HG03460 (cell line): ENCODE data around the gene LCNL1.

ENCODE experiments used
- ATAC-seq: cut with Tn5 transposase; IDR thresholded peaks from one replicate; pipeline ENCODE4 v1.9.1; 2021; ENCODE audit not compliant: unreplicated experiment

The LCNL1 gene

GRCh38 chr9:136958473-136958872, 24.3 kb upstream of the LCNL1 start:
- ATAC-seq = no peak

- no peak for ATAC-seq
Observed at GRCh38 chr9:136958898-136959850, 23.6 kb upstream of the LCNL1 start.

GRCh38 chr9:136960212-136960937, 22.4 kb upstream of the LCNL1 start:
- ATAC-seq = no peak

DNA sequence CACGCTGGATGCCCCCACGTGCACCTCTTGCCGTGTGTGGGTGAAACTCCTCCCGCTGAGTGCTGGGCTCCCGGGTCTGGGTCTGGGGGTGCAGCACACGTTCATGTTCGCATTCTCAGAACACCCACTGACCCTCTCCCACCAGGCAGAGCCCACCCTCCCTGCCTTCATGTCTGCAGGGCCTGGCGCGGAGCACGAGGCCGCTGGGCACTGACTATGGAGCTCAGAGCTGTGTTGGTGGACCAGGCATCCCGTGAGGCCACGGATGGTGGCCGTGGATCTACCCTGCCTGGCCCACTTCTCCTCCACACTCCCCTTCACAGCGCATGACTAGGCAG, 21.9 kb upstream of the LCNL1 start:
- ATAC-seq = no peak

- no peak for ATAC-seq
Observed at GRCh38 chr9:136961279-136962065, 21.3 kb upstream of the LCNL1 start.

GRCh38 chr9:136962163-136962562, 20.6 kb upstream of the LCNL1 start:
- no peak for ATAC-seq

DNA sequence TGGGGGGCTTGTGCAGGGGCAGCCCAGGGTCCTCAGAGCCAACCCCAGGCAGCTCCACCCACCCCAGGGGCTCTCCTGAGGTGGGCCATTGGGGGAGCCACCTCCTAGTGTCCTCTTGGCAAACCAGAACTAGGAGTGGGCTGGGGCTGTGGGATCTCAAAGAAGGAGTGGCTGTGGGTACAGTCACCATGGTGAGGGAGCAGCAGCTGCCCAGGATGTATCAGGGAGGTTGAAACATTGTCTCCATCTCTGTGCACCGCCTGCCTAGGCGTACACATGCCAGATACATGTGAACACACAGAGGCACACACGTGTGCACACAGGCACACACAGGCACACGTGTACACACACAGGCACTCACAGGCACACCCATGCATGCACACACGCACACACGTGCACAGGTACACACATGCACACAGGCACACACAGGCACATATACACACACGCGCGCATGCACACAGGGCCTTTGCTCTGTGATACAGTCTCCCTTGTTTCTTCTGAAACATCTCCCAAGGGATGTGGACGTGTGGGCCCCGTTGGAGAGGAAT, 20.0 kb upstream of the LCNL1 start:
- no peak for ATAC-seq

DNA sequence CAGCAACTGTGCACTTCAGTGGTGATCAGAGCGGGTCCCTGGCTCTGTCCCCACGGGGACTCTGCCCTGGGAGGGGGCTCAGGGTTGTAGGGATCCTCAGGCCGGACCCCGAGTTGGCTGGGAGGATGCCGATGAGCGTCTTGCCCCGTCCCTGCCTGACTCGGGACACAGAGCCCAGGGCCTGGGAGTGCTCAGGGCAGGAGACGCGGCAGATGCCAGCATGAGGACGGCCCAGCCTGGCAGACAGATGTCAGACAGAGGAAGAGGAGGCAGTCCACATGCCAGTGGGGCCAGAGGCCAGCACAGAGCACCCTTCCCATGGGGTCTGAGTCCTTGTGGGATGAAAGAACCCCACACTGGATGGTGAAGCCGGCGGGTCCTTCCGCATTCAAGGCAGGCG, 19.5 kb upstream of the LCNL1 start:
- no peak for ATAC-seq

DNA sequence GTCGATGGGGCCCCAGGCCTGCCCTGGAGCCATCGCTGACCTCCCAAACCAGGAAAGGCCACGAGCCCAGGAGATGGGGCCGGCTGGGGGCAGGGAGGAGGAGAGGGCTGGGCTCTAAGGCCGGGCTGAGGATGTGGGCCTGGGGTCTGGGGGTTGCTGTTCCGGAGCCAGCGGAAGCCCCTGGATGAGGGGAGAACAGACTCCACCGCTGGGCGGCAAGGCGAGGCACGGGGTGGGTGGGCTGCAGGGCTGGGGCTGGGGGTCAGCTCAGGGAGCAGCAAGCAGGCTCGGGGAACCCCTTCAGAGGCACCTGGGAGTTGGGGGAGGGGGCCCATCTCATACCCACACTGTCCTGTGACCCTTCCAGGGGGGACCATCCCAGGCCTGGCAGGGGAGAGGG, 19.0 kb upstream of the LCNL1 start:
- ATAC-seq = no peak

GRCh38 chr9:136964171-136964689, 18.6 kb upstream of the LCNL1 start:
- ATAC-seq = no peak

DNA sequence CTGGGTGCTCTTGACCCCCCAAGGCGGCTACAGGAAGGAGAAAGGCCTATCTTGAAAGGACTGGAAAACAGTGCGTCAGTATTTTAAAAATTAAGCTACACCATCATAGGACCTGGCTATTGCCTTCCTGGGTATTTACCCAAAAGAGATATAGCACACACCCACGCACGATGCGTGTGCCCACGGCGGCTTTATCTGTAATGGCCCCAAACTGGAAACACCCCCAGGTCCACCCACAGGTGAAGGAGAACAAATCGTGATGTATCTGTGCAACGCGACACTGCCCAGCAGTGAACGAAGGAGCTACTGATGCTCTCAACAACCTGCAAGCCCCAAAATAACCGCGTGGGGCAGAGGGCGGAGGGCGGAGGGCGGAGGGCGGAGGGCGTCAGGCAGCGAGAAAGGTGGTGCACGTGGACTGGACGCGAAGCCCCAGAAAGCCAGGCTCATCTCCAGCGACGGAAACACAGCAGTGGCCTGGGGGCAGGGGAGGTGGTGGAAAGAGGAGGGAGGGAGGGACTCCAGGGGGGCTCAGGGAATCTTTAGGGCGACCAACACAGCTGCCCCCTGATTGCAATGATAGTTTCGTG, 17.9 kb upstream of the LCNL1 start:
- ATAC-seq = no peak

- no peak for ATAC-seq
Observed at GRCh38 chr9:136965771-136966484, 16.9 kb upstream of the LCNL1 start.

- no peak for ATAC-seq
Observed at GRCh38 chr9:136968333-136969127, 14.3 kb upstream of the LCNL1 start.

DNA sequence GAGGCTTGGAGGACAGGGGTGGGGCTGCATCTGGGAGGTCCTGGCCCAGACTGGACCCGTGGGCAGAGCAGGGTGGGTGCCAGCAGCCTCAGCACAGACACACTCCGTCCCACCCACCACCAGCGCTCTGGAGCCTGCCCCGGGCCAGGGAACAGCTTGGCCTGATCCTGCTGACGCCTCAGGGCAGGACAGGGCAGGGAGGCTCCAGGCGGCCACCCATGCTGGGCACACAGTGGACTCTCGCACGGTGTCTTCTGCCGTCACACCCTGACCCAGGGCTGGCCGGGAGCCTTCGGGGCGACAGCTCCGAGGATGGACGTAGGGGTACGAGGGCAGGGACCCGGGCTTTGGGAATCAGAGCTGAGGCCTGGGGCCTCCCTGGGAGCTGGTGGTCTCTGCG, 13.6 kb upstream of the LCNL1 start:
- ATAC-seq = no peak

- no peak for ATAC-seq
Observed at GRCh38 chr9:136969774-136970173, 13.0 kb upstream of the LCNL1 start.

GRCh38 chr9:136970361-136970760, 12.4 kb upstream of the LCNL1 start:
- no peak for ATAC-seq

DNA sequence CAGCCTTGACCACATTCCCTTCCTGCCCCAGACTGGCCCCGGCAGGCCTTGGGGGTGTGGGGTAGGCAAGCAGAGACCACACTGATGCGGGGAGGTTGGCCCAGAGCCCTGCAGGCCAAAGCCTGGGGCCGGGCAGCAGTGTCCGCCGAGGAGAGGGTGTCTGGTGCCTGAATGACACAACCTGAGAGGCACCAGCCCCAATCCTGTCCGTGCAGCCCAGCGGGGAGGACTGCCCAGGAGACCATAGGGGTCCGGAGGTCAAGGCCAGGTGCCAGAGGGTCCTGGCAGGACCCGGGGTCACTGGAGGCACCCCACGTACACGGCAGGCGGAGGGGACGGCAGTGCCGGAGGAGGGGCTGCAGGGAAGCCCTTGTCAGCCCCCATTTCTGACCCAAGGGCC, 11.0 kb upstream of the LCNL1 start:
- no peak for ATAC-seq

DNA sequence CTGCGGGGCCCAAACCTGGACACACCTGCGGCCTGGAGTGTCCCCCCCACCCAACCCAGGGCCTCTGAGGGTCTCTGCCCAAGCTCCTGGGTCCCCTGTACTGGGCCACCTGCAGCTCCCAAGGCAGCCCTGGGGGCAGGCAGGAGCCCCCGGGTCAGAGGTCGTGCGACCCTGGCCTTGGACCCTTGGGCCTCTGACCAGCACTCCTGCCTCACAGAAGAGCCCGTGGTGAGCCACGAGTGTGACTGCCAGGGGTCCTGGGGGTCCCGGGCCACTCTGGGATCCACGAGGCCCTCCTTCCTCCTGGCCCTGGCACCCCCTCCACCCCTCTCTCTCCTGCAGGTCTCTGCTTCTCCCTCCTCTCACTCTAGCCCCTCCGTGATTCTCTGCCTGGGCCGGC, 10.5 kb upstream of the LCNL1 start:
- no peak for ATAC-seq

DNA sequence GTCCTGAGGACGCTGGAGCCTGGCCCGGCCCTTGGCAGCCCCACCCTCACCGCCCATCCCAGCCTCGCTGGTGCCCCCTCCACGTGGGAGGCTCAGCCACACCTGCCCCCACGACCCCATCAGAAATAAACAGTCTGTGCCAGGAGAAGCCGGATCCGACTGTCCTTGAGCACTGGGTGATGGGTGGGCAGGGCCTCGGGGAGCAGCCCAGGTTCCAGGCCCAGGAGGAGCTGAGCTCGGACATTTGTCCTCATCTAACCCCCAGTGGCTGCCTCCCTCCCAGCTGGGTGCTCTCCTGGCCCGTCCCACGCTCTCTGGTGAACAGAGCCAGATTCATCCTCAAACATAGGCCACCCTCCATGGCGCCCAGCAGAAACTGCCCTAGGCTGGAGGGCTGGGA, 10.1 kb upstream of the LCNL1 start:
- no peak for ATAC-seq
